AG04450 (cell line): Measurements from ENCODE around the gene POU6F2. TPM values are rescaled to one million over a fixed set of nuclear protein-coding genes. Genes with fewer than 3 reads are reported as not detected.

Experiments
- CTCF ChIA-PET: fragments of 300-600, 350-600 bp; formaldehyde crosslinking; extraction: SDS; loops from one replicate; lab custom pipeline; 2022; ENCODE audit warnings: antibody characterized with exemption, inconsistent platforms; lab: Charles Lee
- POLR2A ChIA-PET: fragments of 350-600 bp; formaldehyde crosslinking; extraction: SDS; loops from one replicate; lab custom pipeline; 2021; ENCODE audit warnings: antibody characterized with exemption, inconsistent platforms; lab: Yijun Ruan, JAX
- DNase-seq: peaks from one replicate; pipeline ENCODE4 v3.0.0-alpha.2; 2011; ENCODE audit warnings: low read depth, low spot score
- H3K27ac ChIP-seq: one replicate; pipeline ENCODE4 v1.5.1; 2012; ENCODE audit warnings: low read depth, low read length, control low read depth
- H3K27me3 ChIP-seq: one replicate; pipeline ENCODE4 v1.6.0; 2012; ENCODE audit warnings: low read length; ENCODE audit not compliant: control insufficient read depth, insufficient read depth
- H3K4me3 ChIP-seq: 2 replicates; pipeline ENCODE4 v1.5.1; 2011; ENCODE audit warnings: mild to moderate bottlenecking, low read depth, low read length, control low read depth
- H3K9me3 ChIP-seq: 2 replicates; pipeline ENCODE4 v1.5.1; 2012; ENCODE audit warnings: low read length; ENCODE audit not compliant: control insufficient read depth, insufficient read depth
- CTCF ChIP-seq: IDR thresholded peaks from 2 replicates; pipeline ENCODE4 v1.5.1; 2011; ENCODE audit warnings: low read depth, low read length, control low read depth, inconsistent platforms
- polyA plus RNA-seq: library from polyadenylated mRNA; depleted of rRNA; stranded (reverse); fragments of >200 nt; gene quantifications from 2 replicates; pipeline ENCODE4 v1.2.3, GENCODE V29; 2011

The POU6F2 gene
- polyA plus RNA-seq, 1 experiment, result not detected

- peaks cover 22% of the 10 kb centered on the region for H3K27me3 ChIP-seq
- ChIA-PET POLR2A (no interaction called here), CTCF (no interaction called here)
- no peak overlapping the region for H3K27ac ChIP-seq
- no peak overlapping the region for H3K4me3 ChIP-seq
- no peaks in the 10 kb centered on the region; the same call in 1 of the 2 replicates for H3K9me3 ChIP-seq
- no peak for TF ChIP-seq CTCF
- DNase-seq, result no peak
These were observed 1.7 kb upstream of the POU6F2 start for GRCh38 chr7:38975944-38976392.

- Histone ChIP-seq H3K27me3 (peaks cover 22% of the 10 kb centered on the region), H3K9me3 (no peaks in the 10 kb centered on the region; the same call in 1 of the 2 replicates), H3K4me3 (no peak overlapping the region), H3K27ac (no peak overlapping the region)
- ChIA-PET POLR2A (no interaction called here), CTCF (no interaction called here)
- no peak for TF ChIP-seq CTCF
- DNase-seq, result no peak
These were observed 782 bp downstream of the POU6F2 start for GRCh38 chr7:38978491-38978890.

- Histone ChIP-seq H3K27me3 (no peaks in the 10 kb centered on the region), H3K4me3 (no peak overlapping the region), H3K9me3 (no peaks in the 10 kb centered on the region), H3K27ac (no peak overlapping the region)
- no peak for TF ChIP-seq CTCF
- CTCF ChIA-PET, result no interaction called here
- POLR2A ChIA-PET, result no interaction called here
- no peak for DNase-seq
These were observed 14.5 kb downstream of the POU6F2 start for GRCh38 chr7:38992203-38992602.

GRCh38 chr7:39001595-39001994 is 23.9 kb downstream of the POU6F2 start:
- POLR2A ChIA-PET, result no interaction called here
- H3K4me3 ChIP-seq, result no peak overlapping the region
- no peaks in the 10 kb centered on the region for H3K27me3 ChIP-seq
- no peaks in the 10 kb centered on the region for H3K9me3 ChIP-seq
- CTCF ChIA-PET, result no interaction called here
- H3K27ac ChIP-seq, result no peak overlapping the region
- no peak for DNase-seq
- no peak for TF ChIP-seq CTCF

GRCh38 chr7:39002755-39003154 is 25.0 kb downstream of the POU6F2 start:
- Histone ChIP-seq H3K9me3 (no peaks in the 10 kb centered on the region), H3K27ac (no peak overlapping the region), H3K4me3 (no peak overlapping the region), H3K27me3 (no peaks in the 10 kb centered on the region)
- no peak for DNase-seq
- ChIA-PET POLR2A (no interaction called here), CTCF (no interaction called here)
- TF ChIP-seq CTCF, result no peak
